HG03558 (cell line): ENCODE measurements around the gene DOCK9.

Experiments used
- ATAC-seq: cut with Tn5 transposase; IDR thresholded peaks from one replicate; pipeline ENCODE4 v1.9.1; 2021; ENCODE audit warnings: moderate number of reproducible peaks; ENCODE audit not compliant: unreplicated experiment; ENCODE audit errors: extremely low read depth

The DOCK9 gene, protein sequence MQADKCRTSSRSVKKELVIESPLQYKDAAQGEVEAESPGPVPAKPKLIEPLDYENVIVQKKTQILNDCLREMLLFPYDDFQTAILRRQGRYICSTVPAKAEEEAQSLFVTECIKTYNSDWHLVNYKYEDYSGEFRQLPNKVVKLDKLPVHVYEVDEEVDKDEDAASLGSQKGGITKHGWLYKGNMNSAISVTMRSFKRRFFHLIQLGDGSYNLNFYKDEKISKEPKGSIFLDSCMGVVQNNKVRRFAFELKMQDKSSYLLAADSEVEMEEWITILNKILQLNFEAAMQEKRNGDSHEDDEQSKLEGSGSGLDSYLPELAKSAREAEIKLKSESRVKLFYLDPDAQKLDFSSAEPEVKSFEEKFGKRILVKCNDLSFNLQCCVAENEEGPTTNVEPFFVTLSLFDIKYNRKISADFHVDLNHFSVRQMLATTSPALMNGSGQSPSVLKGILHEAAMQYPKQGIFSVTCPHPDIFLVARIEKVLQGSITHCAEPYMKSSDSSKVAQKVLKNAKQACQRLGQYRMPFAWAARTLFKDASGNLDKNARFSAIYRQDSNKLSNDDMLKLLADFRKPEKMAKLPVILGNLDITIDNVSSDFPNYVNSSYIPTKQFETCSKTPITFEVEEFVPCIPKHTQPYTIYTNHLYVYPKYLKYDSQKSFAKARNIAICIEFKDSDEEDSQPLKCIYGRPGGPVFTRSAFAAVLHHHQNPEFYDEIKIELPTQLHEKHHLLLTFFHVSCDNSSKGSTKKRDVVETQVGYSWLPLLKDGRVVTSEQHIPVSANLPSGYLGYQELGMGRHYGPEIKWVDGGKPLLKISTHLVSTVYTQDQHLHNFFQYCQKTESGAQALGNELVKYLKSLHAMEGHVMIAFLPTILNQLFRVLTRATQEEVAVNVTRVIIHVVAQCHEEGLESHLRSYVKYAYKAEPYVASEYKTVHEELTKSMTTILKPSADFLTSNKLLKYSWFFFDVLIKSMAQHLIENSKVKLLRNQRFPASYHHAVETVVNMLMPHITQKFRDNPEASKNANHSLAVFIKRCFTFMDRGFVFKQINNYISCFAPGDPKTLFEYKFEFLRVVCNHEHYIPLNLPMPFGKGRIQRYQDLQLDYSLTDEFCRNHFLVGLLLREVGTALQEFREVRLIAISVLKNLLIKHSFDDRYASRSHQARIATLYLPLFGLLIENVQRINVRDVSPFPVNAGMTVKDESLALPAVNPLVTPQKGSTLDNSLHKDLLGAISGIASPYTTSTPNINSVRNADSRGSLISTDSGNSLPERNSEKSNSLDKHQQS (N-terminal part only)

DNA sequence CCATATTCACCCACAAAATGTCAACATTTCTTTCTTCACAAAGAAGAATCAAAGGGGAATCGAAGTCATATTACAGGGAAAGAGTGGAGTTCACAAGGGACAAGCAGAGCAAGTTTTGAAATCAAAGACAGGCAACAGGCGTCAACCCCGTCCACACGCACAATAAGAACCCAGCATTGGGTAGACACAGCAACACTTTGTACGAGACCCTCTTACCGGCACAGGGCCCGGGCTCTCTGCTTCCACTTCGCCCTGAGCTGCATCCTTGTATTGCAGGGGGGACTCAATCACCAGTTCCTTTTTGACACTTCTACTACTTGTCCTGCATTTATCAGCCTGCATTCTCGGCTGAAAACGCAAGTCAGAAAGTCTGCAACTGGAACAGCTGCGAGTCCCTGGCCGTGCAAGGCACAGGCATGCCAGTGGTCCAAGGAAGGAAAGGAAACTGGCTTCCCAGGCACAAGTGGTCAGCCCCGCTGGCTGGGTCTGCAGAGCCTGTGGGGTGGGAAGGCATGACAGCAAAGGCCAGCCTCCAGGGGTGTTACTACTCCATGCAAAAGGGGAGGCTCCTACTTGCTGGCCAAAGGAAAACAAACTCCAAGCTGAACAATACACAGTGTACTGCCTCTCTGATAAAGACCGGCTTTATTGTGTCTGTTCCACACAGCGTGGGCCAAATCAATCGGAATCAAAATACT lies at the start of gene DOCK9:
DOCK9 (minus strand) TSS at position 497 of the 698 bp plus-strand sequence; CDS start at position 342, 155 bp downstream.
- ATAC-seq, result no peak

DNA sequence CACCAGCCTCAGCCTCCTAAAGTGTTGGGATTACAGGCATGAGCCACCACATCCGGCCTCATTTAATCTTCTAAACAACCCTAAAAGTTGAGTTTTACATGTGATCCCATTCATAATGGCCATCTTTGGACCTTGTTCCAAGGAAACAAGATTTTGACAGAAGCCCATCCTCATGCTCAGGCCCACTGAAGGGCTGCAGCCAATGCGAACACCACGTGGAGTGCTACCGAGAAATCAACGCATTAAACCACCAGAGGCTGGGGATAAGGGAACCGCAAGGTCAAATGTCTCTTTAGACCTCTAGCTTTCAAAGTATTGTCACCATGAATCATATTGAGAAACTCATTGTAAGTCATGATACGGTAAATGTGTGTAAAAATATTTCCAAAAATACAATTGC lies 49.4 kb upstream of the DOCK9 start:
- ATAC-seq, result no peak

GRCh38 chr13:99022941-99023340 lies 45.1 kb upstream of the DOCK9 start:
- no peak for ATAC-seq

GRCh38 chr13:99018418-99019180 lies 40.7 kb upstream of the DOCK9 start:
- no peak for ATAC-seq

DNA sequence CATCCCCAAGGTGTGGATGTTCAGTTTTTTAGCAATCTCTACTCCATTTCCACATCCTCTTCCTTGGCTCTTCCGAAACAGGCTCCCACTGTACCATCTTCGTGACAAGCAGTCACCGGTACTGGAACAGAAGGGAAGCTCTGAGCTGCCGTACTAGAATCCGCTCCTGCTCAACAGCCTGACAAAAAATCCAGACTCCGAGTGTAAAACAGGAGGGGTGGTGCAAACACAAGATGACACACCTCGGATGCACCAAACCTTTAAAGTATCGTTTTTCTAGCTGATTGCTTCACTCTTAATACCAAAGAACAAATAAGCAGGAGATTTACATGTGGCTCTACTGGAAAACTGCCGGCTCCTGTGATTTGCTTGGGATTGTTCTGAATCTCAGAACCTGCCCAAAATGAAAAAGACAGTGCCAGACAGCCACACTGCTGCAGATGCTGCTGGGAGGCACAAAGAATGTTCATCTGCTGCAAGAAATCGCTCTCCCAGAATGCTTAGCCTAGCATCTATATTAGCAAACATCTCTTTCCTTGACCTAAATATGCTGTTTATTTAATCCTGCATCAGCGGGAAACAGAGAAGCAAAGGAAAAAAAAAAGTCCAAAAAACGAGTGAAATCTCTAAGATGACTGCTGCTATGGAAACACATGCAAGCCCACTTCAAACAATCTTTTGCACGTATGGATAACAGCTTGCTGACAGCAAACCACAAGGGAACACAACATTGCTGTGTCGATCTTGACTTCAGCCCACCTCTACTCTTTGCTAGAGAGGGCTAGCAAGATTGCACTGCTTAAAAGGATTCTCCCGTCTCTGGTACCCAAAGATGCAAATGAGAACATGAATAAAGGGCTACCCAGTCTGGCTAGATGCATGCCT lies 38.0 kb upstream of the DOCK9 start:
- ATAC-seq, result no peak

DNA sequence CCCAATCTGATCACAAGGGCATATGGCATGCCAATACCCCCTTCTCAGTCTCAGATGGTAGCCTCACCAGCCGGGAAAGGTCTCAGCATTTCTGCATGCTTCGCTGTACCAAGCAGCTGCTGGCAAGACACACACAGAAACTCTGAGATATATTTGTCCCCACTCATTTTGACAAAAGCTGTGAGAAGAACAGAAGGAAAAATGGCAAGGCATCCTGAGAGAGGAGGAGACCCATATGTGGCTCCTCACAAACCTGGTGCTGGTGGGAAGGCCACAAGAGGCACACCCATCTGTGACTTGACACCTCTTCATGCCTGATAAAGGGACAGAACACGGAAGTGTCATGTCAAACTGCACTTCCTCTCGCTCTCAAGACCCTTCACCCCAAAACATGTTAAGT lies 36.7 kb upstream of the DOCK9 start:
- no peak for ATAC-seq

DNA sequence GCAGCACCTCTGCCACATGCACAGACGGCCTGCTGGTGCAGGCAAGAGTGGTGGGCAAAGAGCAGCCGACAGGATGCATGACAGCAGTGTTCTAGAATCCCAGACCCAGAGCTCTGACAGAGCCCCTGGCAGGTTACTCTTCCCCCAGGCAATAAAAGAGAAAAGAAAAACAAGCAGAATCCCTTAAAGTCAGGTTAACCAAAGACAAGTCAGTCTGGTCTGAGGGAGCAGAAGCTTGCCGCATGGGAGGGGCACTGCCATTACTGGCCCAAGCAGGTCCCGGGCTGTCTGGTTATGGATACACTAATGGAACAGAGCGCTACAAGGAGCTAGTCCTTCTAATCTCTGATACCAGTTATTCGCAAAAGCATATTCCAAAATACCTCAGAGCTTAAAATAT lies 36.1 kb upstream of the DOCK9 start:
- ATAC-seq, result no peak

- no peak for ATAC-seq
These were observed 34.7 kb upstream of the DOCK9 start for GRCh38 chr13:99012539-99012938.

- no peak for ATAC-seq
These were observed 32.2 kb upstream of the DOCK9 start for GRCh38 chr13:99009987-99010551.

GRCh38 chr13:99008577-99008976 lies 30.7 kb upstream of the DOCK9 start:
- ATAC-seq, result no peak

- no peak for ATAC-seq
These were observed 29.6 kb upstream of the DOCK9 start for GRCh38 chr13:99007414-99007986.

GRCh38 chr13:99005609-99006008 lies 27.7 kb upstream of the DOCK9 start:
- ATAC-seq, result no peak

- no peak for ATAC-seq
These were observed 27.1 kb upstream of the DOCK9 start for GRCh38 chr13:99004978-99005377.

DNA sequence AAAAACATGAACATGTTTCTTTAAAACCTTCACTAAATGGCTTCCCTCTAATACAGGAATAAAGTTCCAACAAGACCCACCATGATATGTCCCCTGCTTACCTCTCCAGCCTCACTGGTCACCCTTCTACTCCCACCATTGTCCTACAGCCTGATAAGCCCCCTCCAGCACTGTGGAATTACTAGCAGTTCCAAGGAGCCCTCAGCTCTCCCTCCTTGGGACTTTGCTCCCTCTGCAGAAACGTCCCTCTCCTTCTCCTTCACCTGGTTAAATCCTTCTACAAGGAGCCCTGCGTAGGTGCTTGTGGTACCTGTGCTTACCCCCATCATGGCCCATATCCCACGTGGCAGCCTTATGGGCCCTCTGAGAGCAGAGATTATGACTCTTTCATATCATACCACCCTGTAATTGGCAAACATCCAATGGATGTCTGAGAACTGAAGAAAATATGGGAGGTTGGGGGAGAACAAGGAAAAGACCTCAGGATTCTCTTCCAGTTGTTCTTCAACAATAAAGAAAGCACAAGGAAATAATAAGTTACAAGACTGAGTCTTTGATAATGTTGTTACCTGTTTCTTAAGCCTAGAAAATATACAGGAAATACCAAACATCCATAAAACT lies 26.1 kb upstream of the DOCK9 start:
- ATAC-seq, result no peak

DNA sequence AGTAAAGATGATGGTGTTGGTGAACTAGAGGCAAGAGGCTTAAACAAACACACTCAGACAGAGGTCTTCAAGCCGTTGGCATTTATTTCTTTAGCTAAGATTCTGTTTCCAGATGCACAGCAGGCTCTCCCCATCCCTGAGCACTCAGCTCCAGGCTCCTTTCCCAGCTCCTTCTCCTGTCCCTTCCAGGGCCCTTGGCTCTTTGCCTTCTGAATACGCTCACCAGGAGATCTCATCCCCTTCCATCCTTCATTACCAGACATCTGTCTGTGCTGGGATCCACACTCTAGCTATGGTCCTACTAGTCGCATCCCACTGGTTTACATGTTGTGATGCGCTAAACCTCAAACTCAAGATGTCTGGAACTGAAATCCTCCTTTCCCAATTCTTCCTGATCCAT lies 25.3 kb upstream of the DOCK9 start:
- no peak for ATAC-seq

GRCh38 chr13:99002172-99002710 lies 24.4 kb upstream of the DOCK9 start:
- ATAC-seq, result no peak

DNA sequence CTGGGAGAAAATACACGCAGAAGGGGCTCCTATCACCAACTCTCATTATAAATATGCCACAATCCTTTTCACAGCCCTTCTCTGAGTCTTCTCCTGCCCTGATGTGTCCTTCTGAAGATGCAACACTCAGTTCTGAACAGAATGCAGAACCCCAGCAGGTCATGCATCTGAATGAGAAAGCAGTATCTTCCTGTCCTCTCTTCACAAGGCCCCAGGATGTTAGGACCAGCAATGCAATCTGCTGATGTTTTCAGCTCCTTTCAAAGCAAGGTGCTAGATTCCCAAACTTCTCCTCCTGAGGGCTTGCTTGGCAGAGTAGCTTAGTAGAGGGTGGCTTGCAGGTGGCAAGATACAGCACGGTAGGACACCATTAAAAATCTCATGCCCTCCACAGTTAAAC lies 22.3 kb upstream of the DOCK9 start:
- no peak for ATAC-seq
